Activated B cell treated with CpG ODN at 0.5 μM for 24 hours (primary cell): ENCODE results near the gene KRT76. TPM values are rescaled to one million over a fixed set of nuclear protein-coding genes. Genes with fewer than 3 reads are reported as not detected.

Experiments
- ATAC-seq: fragments of 200-7000 bp; cut with Tn5 transposase; one replicate; pipeline ENCODE4 v1.10.0; 2021; ENCODE audit warnings: low read depth, mild to moderate bottlenecking, moderate library complexity
- CTCF ChIA-PET: fragments of 350-600 bp; sonication (Branson Sonifier 250); formaldehyde crosslinking; loops from one replicate; lab custom pipeline; 2021; ENCODE audit warnings: antibody characterized with exemption; lab: Charles Lee
- POLR2A ChIA-PET: fragments of 350-600 bp; sonication (Branson Sonifier 250); formaldehyde crosslinking; loops from one replicate; lab custom pipeline; 2021; ENCODE audit warnings: antibody characterized with exemption; lab: Charles Lee
- DNase-seq: peaks from one replicate; pipeline ENCODE4 v3.0.0; 2022
- H3K27ac Mint-ChIP-seq: one replicate; pipeline ENCODE4 v1.8.0; 2020; ENCODE audit warnings: mixed read lengths
- H3K27me3 Mint-ChIP-seq: one replicate; pipeline ENCODE4 v1.8.0; 2021; ENCODE audit warnings: mixed read lengths
- H3K36me3 Mint-ChIP-seq: one replicate; pipeline ENCODE4 v1.8.0; 2021; ENCODE audit warnings: low read depth, mixed read lengths
- H3K4me1 Mint-ChIP-seq: one replicate; pipeline ENCODE4 v1.8.0; 2021; ENCODE audit warnings: mixed read lengths
- H3K4me3 Mint-ChIP-seq: one replicate; pipeline ENCODE4 v1.8.0; 2020; ENCODE audit warnings: mild to moderate bottlenecking, mixed read lengths
- H3K9me3 Mint-ChIP-seq: one replicate; pipeline ENCODE4 v1.8.0; 2020; ENCODE audit warnings: mixed read lengths
- CTCF ChIP-seq: fragments of 200-600 bp; IDR thresholded peaks from one replicate; pipeline ENCODE4 v1.8.0; 2022; ENCODE audit warnings: antibody characterized with exemption, mild to moderate bottlenecking
- intact Hi-C: fragments of 100-400 bp; cut with micrococcal nuclease; formaldehyde crosslinking; loops from one replicate; pipeline ENCODE4 v1.15.1; 2024
- total RNA-seq: library from RNA; stranded (reverse); gene quantifications from 2 replicates; pipeline ENCODE4 v1.2.3, GENCODE V29; 2022

Gene KRT76
- total RNA-seq, 1 donor from 2014 or later, result not detected

- no peak for TF ChIP-seq CTCF
- H3K27ac Mint-ChIP-seq, result no peak overlapping the region
- no peaks in the 10 kb centered on the region for H3K9me3 Mint-ChIP-seq
- DNase-seq (no peak), ATAC-seq (no peak)
- ChIA-PET POLR2A (no interaction called here), CTCF (no interaction called here)
- H3K4me1 Mint-ChIP-seq, result no peaks in the 10 kb centered on the region
- no peak overlapping the region for H3K4me3 Mint-ChIP-seq
- H3K27me3 Mint-ChIP-seq, result peaks cover 4% of the 10 kb centered on the region
- no peaks in the 10 kb centered on the region for H3K36me3 Mint-ChIP-seq
- intact Hi-C loops, result no loop called here
These were observed 25.3 kb upstream of the KRT76 start for GRCh38 chr12:52802442-52802841.

- peaks cover 4% of the 10 kb centered on the region for H3K27me3 Mint-ChIP-seq
- no peak for TF ChIP-seq CTCF
- DNase-seq (no peak), ATAC-seq (no peak)
- H3K27ac Mint-ChIP-seq, result no peak overlapping the region
- intact Hi-C loops, result no loop called here
- no peaks in the 10 kb centered on the region for H3K4me1 Mint-ChIP-seq
- ChIA-PET CTCF (no interaction called here), POLR2A (no interaction called here)
- H3K36me3 Mint-ChIP-seq, result no peaks in the 10 kb centered on the region
- no peaks in the 10 kb centered on the region for H3K9me3 Mint-ChIP-seq
- no peak overlapping the region for H3K4me3 Mint-ChIP-seq
These were observed 24.6 kb upstream of the KRT76 start for GRCh38 chr12:52801773-52802172.

DNA sequence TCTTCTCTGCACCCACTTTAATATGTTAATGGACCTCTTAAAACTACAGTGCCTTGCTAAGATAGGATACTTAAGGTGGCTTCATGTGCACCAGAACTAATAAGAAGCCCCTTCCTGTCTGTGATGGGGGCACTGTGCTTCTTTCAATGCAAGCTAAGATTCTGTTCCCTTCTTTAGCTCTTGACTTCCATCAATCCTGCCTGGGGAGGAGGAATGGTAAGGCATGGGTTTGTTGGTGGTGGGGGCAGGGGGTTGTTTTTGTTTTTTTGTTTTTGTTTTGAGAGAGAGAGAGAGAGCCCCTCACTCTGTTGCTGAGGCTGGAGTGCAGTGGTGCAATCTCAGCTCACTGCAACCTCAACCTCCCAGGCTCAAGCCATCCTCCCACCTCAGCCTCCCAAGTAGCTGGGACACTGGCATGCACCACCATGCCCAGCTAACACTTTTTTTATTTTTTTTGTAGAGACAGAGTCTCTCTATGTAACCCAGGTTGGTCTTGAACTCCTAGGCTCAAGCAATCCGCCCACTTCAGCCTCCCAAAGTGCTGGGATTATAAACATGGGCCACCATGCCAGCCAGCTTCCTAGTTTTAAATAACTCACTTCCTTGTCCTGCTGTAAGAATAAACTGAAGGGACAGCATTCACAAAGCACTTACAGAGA is 23.2 kb upstream of the KRT76 start:
- Mint-ChIP-seq H3K4me1 (no peaks in the 10 kb centered on the region), H3K9me3 (no peaks in the 10 kb centered on the region), H3K36me3 (no peaks in the 10 kb centered on the region), H3K27me3 (peaks cover 4% of the 10 kb centered on the region), H3K4me3 (no peak overlapping the region), H3K27ac (no peak overlapping the region)
- TF ChIP-seq CTCF, result no peak
- POLR2A ChIA-PET, result no interaction called here
- ATAC-seq, result no peak
- CTCF ChIA-PET, result no interaction called here
- DNase-seq, result no peak
- intact Hi-C loops, result no loop called here

DNA sequence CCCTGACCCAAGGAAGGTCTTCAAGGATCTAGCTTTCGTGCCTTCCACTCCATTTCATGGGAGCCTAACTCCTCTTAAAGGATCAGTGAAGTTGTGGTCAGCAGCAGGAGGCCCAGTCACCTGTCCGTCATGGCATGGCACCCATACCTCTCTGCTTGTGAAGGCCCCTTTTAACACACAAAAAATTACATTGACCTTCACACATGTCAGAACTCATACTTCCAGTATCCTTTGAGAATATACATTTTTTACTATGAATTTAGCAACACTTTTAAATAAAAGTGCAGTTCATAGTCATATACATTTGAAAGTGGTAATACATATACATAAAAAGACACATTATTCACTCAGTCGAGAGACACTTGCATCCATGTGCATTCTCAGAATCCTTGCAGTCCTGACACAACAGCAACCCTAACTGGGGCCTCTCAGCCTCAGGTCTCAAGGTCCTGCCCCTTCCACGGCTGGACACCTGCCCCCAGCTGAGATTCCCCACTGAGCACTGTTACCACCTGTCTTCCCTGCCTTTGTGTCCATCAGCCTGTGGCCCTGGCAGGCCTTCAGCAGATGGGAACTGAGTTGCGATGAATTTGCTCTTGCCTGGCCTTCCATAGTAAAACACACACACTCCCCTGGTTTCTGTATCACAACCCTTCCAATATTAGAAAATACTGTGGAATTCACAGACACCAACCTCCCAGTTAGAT is 22.5 kb upstream of the KRT76 start:
- H3K27me3 Mint-ChIP-seq, result peaks cover 4% of the 10 kb centered on the region
- no peak for TF ChIP-seq CTCF
- DNase-seq, result no peak
- H3K4me3 Mint-ChIP-seq, result no peak overlapping the region
- no peaks in the 10 kb centered on the region for H3K9me3 Mint-ChIP-seq
- ChIA-PET CTCF (no interaction called here), POLR2A (no interaction called here)
- no peaks in the 10 kb centered on the region for H3K4me1 Mint-ChIP-seq
- no peak for ATAC-seq
- H3K27ac Mint-ChIP-seq, result no peak overlapping the region
- H3K36me3 Mint-ChIP-seq, result no peaks in the 10 kb centered on the region
- intact Hi-C loops, result no loop called here

DNA sequence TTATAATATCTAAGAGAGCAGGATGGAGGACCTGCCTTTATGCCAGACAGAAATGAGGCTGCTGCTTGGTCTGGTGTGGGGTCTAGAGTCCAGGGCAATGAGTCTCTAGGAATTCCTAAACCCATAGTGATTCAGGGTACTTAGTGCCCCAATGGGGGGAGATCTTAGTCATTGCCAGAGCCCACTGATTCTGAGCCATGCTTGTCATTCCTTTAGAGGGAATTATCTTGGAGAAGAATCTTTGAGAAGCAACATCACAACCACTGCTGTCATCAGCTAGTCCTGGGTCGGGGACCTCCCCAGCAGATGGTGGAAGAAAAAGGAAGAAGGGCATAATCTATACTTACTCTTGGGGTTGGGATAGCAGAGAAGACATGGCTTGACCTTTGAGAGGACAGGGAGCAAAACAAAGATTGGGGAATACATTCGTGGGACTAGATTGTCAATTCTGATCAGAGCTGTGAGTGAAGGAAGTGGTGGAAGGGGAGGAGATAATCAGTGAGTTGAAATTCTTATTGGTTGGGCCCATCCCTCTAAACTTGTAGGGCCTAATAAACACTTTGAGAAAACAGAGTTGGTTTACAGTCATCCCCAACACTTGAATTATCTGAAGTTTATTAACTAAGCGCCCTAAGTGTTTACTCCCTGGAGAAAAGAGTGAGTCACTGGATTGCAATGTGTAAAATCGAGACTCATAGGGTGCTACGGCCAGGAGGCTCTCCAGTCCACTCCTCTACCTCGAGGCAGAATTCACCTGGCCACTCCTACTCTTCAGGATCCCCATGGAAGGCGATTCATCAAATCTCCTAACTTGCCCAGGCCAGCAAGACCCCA is 21.7 kb upstream of the KRT76 start:
- ATAC-seq, result no peak
- CTCF ChIA-PET, result no interaction called here
- DNase-seq, result no peak
- Mint-ChIP-seq H3K27ac (no peak overlapping the region), H3K27me3 (peaks cover 9% of the 10 kb centered on the region), H3K4me1 (no peaks in the 10 kb centered on the region), H3K9me3 (no peaks in the 10 kb centered on the region), H3K36me3 (no peaks in the 10 kb centered on the region), H3K4me3 (no peak overlapping the region)
- intact Hi-C loops, result no loop called here
- TF ChIP-seq CTCF, result no peak
- POLR2A ChIA-PET, result no interaction called here
